Keratinocyte (primary cell): Measurements from ENCODE around the gene C10orf71.

Source experiments
- EZH2 ChIP-seq: IDR thresholded peaks from one replicate; pipeline ENCODE4 v1.6.1; 2012; ENCODE audit warnings: inconsistent platforms, mild to moderate bottlenecking, low read length, moderate library complexity
- TF ChIP-seq, protein P1 (sequence below), 3 experiments: IDR thresholded peaks in 1 of 3; conservative IDR thresholded peaks in 1 of 3; optimal IDR thresholded peaks in 1 of 3; 2 replicates in 2 of 3; 3 replicates in 1 of 3; pipeline versions ENCODE3 to v1.5.1; 2011; ENCODE audit warnings: low read length in 3 of 3, mild to moderate bottlenecking in 3 of 3, moderate library complexity in 2 of 3, control low read depth in 1 of 3, inconsistent platforms in 1 of 3; ENCODE audit not compliant: insufficient read depth in 2 of 3; ENCODE audit errors: extremely low read depth in 1 of 3

GRCh38 chr10:49330127-49330665 lies 31.2 kb downstream of the C10orf71 start:
- TF ChIP-seq, protein P1, sequence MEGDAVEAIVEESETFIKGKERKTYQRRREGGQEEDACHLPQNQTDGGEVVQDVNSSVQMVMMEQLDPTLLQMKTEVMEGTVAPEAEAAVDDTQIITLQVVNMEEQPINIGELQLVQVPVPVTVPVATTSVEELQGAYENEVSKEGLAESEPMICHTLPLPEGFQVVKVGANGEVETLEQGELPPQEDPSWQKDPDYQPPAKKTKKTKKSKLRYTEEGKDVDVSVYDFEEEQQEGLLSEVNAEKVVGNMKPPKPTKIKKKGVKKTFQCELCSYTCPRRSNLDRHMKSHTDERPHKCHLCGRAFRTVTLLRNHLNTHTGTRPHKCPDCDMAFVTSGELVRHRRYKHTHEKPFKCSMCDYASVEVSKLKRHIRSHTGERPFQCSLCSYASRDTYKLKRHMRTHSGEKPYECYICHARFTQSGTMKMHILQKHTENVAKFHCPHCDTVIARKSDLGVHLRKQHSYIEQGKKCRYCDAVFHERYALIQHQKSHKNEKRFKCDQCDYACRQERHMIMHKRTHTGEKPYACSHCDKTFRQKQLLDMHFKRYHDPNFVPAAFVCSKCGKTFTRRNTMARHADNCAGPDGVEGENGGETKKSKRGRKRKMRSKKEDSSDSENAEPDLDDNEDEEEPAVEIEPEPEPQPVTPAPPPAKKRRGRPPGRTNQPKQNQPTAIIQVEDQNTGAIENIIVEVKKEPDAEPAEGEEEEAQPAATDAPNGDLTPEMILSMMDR (optimal IDR thresholded peaks at IDR 0.05 in 1 of 3, IDR thresholded peaks at IDR 0.05 in 1 of 3, conservative IDR thresholded peaks at IDR 0.05 in 1 of 3; ENCODE audit: extremely low read depth in 1 of 3, insufficient read depth in 2 of 3, low read length in 3 of 3): no peak
- TF ChIP-seq EZH2: no peak
